Stimulated activated CD8-positive, alpha-beta memory T cell treated with anti-CD3 and anti-CD28 coated beads, Interleukin-4, amount 100 ng/mL, for 48 hours (primary cell): ENCODE results near the gene CSH1.
"Not testable (repeated sequence)": the region's sequence is repeated elsewhere in the genome, so short reads cannot be mapped to it uniquely, and the experiment has no call there.

Experiments
- DNase-seq: peaks from one replicate; pipeline ENCODE4 v3.0.0-alpha.2; 2020

Gene CSH1

DNA sequence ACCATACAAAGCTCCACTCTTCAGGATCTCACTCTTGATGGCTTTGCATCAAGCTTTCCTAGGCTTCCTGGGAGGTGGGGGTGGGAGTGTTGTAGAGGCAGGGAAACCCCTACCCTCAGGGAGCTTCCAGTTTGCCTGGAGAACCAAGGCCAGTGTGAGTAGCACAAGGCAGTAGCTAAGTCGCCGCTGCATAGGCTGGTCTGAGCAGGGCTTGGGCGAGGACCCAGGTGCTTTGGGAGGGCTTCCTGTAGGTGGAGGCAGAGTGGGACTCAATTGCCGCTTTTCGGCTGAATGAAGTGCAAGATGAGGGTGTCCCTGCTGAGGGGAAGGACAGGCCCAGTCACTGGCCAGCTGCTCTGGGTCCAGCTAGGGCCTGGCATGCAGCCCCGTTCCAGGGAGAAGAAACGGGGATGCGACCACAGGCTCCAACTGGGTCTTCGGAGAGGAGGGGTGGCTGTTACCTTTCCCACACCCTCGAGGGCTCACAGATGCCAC lies 31.8 kb upstream of the CSH1 start:
- DNase-seq = no peak

DNA sequence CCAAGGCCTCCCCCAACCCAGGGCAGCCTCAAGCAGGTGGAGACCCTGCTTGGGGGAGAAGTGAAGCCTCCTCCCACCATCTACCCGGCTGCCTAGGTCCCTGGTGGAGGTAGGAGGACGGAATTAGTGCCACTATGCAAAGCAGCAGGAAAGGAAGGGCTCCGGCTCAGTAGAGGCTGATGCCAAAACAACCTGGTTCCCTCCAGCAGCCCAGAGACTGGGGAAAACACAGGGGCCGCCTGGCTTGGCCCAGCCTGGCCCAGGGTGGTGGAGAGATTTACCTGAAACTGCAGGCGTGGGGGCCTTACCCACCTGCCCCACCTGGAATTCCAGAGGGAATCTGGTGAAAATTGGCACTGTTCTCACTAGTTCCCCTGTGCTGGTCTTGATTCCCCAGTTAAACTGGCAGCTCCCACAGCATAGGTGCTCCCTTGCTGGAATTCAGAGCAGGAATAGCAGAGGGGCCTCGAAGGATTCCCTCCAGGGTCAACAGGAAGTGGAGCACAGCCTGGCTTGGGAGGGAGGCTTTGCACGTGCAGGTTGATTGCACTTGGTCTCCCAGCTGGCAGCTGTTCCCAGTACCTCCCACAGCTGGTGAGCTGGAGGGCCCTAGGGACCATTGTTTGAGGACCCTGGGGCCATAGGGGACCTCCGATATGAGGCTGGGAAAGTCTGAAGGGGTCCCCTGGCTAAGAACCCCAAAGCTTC lies 31.2 kb upstream of the CSH1 start:
- no peak for DNase-seq

GRCh38 chr17:63926164-63926563 lies 29.8 kb upstream of the CSH1 start:
- DNase-seq = no peak

DNA sequence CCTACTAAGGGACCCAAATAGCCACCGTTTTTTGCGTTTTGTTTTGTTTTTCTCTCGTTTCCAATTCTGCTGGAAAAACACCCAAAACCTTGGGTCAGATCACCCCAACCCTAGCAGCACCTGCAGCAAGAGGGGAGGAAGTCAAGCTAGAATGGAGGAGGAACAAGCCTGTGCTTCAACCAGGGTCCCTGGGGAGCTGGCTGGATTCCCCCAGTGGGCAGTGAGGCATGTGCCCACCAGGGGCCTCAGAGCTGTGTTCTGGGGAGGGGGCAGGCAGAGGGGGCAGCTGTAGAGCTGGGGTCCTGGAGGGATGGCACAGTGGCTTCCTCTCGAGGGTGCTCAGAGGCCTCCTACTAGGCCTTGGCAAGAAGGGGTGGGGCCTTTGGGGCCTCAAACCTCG lies 29.2 kb upstream of the CSH1 start:
- no peak for DNase-seq

DNA sequence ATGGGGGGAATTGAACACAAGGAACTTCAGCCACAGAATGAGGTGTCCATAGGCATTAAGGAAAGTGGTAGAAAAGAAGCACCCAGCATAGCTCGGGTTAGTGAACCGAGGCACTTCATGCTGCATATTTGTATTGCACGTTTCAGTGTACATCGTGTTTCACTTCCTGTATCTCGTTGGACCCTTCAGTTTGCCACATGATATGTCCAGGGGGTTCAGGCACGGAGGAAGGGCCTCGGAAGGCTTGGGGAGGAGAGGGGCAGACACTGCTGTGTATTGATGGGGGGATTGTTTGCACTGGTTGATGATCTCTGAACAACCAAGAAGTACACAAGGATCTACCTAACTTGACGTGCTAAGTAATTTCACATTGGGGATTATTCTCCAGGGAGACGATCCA lies 26.0 kb upstream of the CSH1 start:
- not testable (repeated sequence) for DNase-seq

GRCh38 chr17:63920779-63921178 lies 24.4 kb upstream of the CSH1 start:
- DNase-seq = not testable (repeated sequence)

GRCh38 chr17:63920050-63920449 lies 23.7 kb upstream of the CSH1 start:
- DNase-seq = not testable (repeated sequence)

GRCh38 chr17:63919311-63919723 lies 22.9 kb upstream of the CSH1 start:
- DNase-seq = peak; percentile 81

DNA sequence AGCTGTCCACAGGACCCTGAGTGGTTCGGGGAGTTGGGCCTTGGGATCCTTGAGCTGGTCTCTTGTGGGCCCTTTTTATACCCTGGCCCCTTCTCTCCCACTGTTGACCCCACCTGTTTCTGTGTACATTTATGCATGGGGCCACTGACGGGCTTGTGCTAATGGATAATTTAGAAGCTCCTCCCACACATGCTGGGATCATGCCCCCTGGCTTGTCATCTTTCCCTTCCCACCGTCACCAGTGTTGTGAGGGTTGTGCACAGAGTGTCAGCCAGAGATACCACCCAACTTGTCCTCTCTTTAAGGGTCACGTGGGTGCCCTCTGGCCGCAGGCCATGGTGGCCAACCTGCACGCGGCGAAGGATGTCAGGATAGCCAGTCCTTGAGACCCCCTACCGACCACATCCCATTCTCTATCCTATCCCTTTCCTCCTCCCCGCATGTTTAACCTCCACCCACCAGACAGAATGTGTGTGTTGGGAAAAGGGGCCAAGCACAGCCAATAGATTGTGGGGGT lies 22.5 kb upstream of the CSH1 start, which contains the start of gene GH1:
Gene GH1 (minus strand): TSS at position 51 of the 517 bp plus-strand sequence. CDS start 63 bp downstream, outside the sequence.
- not testable (repeated sequence) for DNase-seq

DNA sequence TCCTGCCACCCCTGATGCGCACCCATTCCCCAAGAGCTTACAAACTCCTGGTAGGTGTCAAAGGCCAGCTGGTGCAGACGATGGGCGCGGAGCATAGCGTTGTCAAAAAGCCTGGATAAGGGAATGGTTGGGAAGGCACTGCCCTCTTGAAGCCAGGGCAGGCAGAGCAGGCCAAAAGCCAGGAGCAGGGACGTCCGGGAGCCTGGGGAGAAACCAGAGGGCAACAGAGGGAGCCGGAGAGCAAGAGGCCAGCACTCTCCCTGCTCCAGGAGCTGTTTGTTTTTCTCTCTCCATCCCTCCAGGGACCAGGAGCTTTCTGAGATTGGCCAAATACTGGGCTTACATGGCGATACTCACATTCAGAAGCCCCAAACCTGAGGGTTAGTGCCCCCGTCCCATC lies 21.9 kb upstream of the CSH1 start:
- DNase-seq = no peak

GRCh38 chr17:63917646-63918045 lies 21.3 kb upstream of the CSH1 start:
- no peak for DNase-seq

DNA sequence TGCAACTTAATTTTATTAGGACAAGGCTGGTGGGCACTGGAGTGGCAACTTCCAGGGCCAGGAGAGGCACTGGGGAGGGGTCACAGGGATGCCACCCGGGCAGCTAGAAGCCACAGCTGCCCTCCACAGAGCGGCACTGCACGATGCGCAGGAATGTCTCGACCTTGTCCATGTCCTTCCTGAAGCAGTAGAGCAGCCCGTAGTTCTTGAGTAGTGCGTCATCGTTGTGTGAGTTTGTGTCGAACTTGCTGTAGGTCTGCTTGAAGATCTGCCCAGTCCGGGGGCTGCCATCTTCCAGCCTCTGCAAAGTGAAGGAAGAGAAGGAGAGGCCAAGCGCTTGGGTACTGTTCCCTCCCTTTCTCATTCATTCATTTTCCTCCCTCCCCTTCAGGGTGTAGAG lies 20.8 kb upstream of the CSH1 start:
- not testable (repeated sequence) for DNase-seq

DNA sequence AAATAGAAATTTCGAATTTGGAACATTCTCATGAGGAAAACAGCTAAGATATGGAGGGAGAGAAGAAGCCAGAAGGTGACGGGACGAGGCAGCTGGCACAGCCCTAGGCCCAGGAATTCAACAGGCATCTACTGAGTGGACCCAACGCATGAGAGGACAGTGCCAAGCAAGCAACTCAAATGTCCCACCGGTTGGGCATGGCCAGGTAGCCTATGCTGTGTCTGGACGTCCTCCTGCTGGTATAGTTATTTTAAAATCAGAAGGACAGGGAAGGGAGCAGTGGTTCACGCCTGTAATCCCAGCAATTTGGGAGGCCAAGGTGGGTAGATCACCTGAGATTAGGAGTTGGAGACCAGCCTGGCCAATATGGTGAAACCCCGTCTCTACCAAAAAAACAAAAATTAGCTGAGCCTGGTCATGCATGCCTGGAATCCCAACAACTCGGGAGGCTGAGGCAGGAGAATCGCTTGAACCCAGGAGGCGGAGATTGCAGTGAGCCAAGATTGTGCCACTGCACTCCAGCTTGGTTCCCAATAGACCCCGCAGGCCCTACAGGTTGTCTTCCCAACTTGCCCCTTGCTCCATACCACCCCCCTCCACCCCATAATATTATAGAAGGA lies 20.3 kb upstream of the CSH1 start:
- no peak for DNase-seq

DNA sequence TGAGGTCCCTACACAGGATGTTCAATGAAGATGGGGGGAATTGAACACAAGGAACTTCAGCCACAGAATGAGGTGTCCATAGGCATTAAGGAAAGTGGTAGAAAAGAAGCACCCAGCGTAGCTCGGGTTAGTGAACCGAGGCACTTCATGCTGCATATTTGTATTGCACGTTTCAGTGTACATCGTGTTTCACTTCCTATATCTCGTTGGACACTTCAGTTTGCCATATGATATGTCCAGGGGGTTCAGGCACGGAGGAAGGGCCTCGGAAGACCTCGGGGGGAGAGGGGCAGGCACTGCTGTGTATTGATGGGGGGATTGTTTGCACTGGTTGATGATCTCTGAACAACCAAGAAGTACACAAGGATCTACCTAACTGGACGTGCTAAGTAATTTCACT lies 19.4 kb upstream of the CSH1 start:
- not testable (repeated sequence) for DNase-seq

DNA sequence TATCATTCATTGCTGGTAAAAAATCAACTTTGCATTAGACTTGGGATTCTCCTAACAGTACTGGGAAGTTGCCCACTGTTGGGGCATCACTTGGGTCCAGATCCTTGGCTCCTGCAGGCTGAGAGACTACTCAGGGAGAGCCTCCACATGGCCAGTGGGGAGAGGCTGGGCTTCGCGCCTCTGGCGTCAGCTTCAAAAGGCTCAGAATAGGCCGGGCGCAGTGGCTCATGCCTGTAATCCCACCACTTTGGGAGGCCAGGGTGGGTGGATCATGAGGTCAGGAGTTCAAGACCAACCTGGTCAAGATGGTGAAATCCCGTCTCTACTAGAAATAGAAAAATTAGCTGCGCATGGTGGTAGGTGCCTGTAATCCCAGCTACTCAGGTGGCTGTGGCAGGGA lies 18.1 kb upstream of the CSH1 start:
- DNase-seq = no peak

DNA sequence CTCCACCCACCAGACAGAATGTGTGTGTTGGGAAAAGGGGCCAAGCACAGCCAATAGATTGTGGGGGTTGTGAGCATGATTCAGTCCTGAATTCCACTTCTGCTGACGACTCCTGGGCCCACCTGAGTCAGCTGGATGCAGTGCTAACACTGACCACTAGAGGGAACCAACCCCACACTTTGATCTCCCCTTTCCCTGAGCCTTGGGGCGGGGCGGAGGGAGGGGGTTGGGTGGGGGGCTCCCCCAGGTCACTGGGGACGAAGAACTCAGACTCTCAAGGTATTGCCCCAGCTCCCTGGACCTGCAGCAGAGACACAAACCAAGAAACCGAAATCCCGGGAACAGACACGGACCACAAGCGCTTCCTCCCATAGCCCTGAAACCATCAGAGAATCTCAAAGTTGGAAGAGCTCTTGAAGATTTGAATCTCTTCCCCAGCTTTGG lies 15.3 kb upstream of the CSH1 start:
- peak; percentile 86 for DNase-seq

DNA sequence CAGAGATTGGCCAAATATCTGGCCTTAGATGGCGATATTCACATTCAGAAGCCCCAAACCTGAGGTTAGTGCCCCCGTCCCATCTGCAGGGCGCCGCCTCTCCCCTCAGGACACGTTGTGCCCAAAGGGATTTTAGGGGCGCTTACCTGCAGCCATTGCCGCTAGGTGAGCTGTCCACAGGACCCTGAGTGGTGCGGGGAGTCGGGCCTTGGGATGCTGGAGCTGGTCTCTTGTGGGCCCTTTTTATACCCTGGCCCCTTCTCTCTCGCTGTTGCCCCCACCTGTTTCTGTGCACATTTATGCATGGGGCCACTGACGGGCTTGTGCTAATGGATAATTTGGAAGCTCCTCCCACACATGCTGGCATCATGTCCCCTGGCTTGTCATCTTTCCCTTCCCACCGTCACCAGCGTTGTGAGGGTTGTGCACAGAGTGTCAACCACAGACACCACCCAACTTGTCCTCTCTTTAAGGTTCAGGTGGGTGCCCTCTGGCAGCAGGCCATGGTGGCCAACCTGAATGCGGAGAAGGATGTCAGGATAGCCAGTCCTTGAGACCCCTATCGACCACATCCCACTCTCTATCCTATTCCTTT lies 14.8 kb upstream of the CSH1 start, which contains the start of gene CSHL1:
Gene CSHL1 (minus strand): TSS at position 218 of the 595 bp plus-strand sequence. CDS start 62 bp downstream, at position 156.
- DNase-seq = no peak

GRCh38 chr17:63910096-63910495 lies 13.7 kb upstream of the CSH1 start:
- no peak for DNase-seq

GRCh38 chr17:63909586-63909985 lies 13.2 kb upstream of the CSH1 start:
- DNase-seq = not testable (repeated sequence)

GRCh38 chr17:63907161-63907778 lies 10.9 kb upstream of the CSH1 start:
- peak; percentile 46 for DNase-seq

- DNase-seq = not testable (repeated sequence)
These were observed 8.4 kb upstream of the CSH1 start for GRCh38 chr17:63904796-63905195.

DNA sequence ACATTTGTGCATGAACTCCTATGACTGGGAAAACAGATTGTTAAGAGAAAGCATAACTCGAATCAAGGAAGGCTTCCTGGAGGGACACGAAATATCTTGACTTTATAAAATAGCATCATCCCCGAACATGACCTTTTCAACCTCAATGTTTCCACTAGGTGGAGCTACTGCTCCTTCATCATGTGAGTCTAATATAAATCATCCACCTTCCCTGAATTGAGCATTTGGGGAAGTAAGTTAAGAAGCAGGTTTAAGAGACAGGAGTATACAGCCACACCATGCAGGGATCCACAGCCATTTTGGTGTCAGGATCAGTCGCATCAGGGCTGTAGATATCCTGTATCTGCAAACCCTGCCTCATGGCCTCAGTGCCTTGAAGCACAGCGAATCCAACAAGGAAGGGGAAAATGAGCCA lies 7.4 kb upstream of the CSH1 start:
- DNase-seq = not testable (repeated sequence)

GRCh38 chr17:63901971-63902370 lies 5.6 kb upstream of the CSH1 start:
- DNase-seq = not testable (repeated sequence)
